Left kidney (tissue), 2 donors: ENCODE data around the gene XRCC5. TPM values are rescaled to one million over a fixed set of nuclear protein-coding genes. Genes with fewer than 3 reads are reported as not detected.
"Not testable (repeated sequence)": the region's sequence is repeated elsewhere in the genome, so short reads cannot be mapped to it uniquely, and the experiment has no call there.

Experiments used
- DNase-seq: peaks from one replicate; pipeline ENCODE4 v3.0.0-alpha.2; 2013
- polyA plus RNA-seq: library from polyadenylated mRNA; unstranded; fragments of 120-200 nt; gene quantifications from one replicate; pipeline ENCODE4 v1.2.1, GENCODE V29; 2013; ENCODE audit not compliant: insufficient read length

XRCC5 gene
- polyA plus RNA-seq, 1 donor, result 368 TPM

- no peak for DNase-seq
Observed at GRCh38 chr2:216192931-216193330, 83.8 kb downstream of the XRCC5 start.

- no peak for DNase-seq
Observed at GRCh38 chr2:216194013-216194412, 84.9 kb downstream of the XRCC5 start.

- DNase-seq, result no peak
Observed at GRCh38 chr2:216194561-216194960, 85.4 kb downstream of the XRCC5 start.

GRCh38 chr2:216195565-216196029 is 86.4 kb downstream of the XRCC5 start:
- no peak for DNase-seq

- DNase-seq, result no peak
Observed at GRCh38 chr2:216201692-216202306, 92.7 kb downstream of the XRCC5 start.

GRCh38 chr2:216202626-216203250 is 93.6 kb downstream of the XRCC5 start:
- DNase-seq, result no peak

- no peak for DNase-seq
Observed at GRCh38 chr2:216205486-216205885, 96.3 kb downstream of the XRCC5 start.

- no peak for DNase-seq
Observed at GRCh38 chr2:216206041-216206703, 97.0 kb downstream of the XRCC5 start.

- no peak for DNase-seq
Observed at GRCh38 chr2:216206821-216207220, 97.7 kb downstream of the XRCC5 start.

- not testable (repeated sequence) for DNase-seq
Observed at GRCh38 chr2:216208661-216209060, 99.5 kb downstream of the XRCC5 start.

GRCh38 chr2:216210701-216211540 is 101.8 kb downstream of the XRCC5 start:
- DNase-seq, result no peak

- DNase-seq, result no peak
Observed at GRCh38 chr2:216211614-216212145, 102.5 kb downstream of the XRCC5 start.

- no peak for DNase-seq
Observed at GRCh38 chr2:216214768-216215167, 105.6 kb downstream of the XRCC5 start.

GRCh38 chr2:216215658-216216390 is 106.7 kb downstream of the XRCC5 start:
- DNase-seq, result no peak

- DNase-seq, result no peak
Observed at GRCh38 chr2:216216951-216217903, 108.1 kb downstream of the XRCC5 start.

- no peak for DNase-seq
Observed at GRCh38 chr2:216217904-216218260, 108.7 kb downstream of the XRCC5 start.

- no peak for DNase-seq
Observed at GRCh38 chr2:216219861-216220260, 110.7 kb downstream of the XRCC5 start.

- no peak for DNase-seq
Observed at GRCh38 chr2:216220976-216221375, 111.8 kb downstream of the XRCC5 start.

- DNase-seq, result no peak
Observed at GRCh38 chr2:216221811-216222210, 112.7 kb downstream of the XRCC5 start.

GRCh38 chr2:216222650-216223352 is 113.7 kb downstream of the XRCC5 start:
- no peak for DNase-seq
